Keratinocyte (primary cell): ENCODE results near the gene KAT2B. TPM values are rescaled to one million over a fixed set of nuclear protein-coding genes. Genes with fewer than 3 reads are reported as not detected.

Source experiments
- DNase-seq: peaks from one replicate; pipeline ENCODE4 v3.0.0-alpha.2; 2011; ENCODE audit warnings: low read depth, missing footprints, low spot score
- FAIRE-seq: peaks from 2 replicates; lab custom pipeline; 2011; peaks lifted over from hg19 to GRCh38; lab: Jason Lieb, UNC
- H2AFZ ChIP-seq: 2 replicates; pipeline ENCODE4 v1.6.0; 2012; ENCODE audit warnings: low read length, control low read depth, inconsistent platforms; ENCODE audit not compliant: control insufficient read depth
- H3K27ac ChIP-seq: 2 replicates; pipeline ENCODE4 v1.5.1; 2011; ENCODE audit warnings: low read length; ENCODE audit not compliant: control insufficient read depth, insufficient read depth
- H3K27me3 ChIP-seq: 3 replicates; pipeline ENCODE4 v1.6.0; 2011; ENCODE audit warnings: low read length; ENCODE audit not compliant: control insufficient read depth, insufficient read depth; ENCODE audit errors: extremely low read depth
- H3K36me3 ChIP-seq, 2 experiments: 2 replicates in 1 of 2; 3 replicates in 1 of 2; pipeline ENCODE4 v1.5.1; 2011; ENCODE audit warnings: low read length in 2 of 2, mild to moderate bottlenecking in 1 of 2; ENCODE audit not compliant: control insufficient read depth in 2 of 2, insufficient read depth in 2 of 2; ENCODE audit errors: extremely low read depth in 1 of 2
- H3K4me1 ChIP-seq: 3 replicates; pipeline ENCODE4 v1.5.1; 2011; ENCODE audit warnings: low read length; ENCODE audit not compliant: control insufficient read depth, insufficient read depth; ENCODE audit errors: extremely low read depth
- H3K4me2 ChIP-seq: 3 replicates; pipeline ENCODE4 v1.6.0; 2011; ENCODE audit warnings: low read depth, low read length; ENCODE audit not compliant: control insufficient read depth, insufficient read depth; ENCODE audit errors: extremely low read depth
- H3K4me3 ChIP-seq, 3 experiments: fragments of 200-600 bp in 1 of 3; sonication (generic) in 1 of 3; 2 replicates in 2 of 3; 3 replicates in 1 of 3; pipeline ENCODE4 v1.5.1; 2011 to 2016; ENCODE audit warnings: low read length in 3 of 3, mild to moderate bottlenecking in 3 of 3, control low read depth in 2 of 3, inconsistent platforms in 1 of 3, low read depth in 1 of 3, mixed read lengths in 1 of 3, mixed run types in 1 of 3, moderate library complexity in 1 of 3; ENCODE audit not compliant: control insufficient read depth in 2 of 3, insufficient read depth in 2 of 3; ENCODE audit errors: extremely low read depth in 1 of 3
- H3K79me2 ChIP-seq: 2 replicates; pipeline ENCODE4 v1.6.0; 2012; ENCODE audit warnings: low read length; ENCODE audit not compliant: control insufficient read depth, insufficient read depth
- H3K9ac ChIP-seq: 3 replicates; pipeline ENCODE4 v1.6.0; 2011; ENCODE audit warnings: low read length; ENCODE audit not compliant: control insufficient read depth, insufficient read depth; ENCODE audit errors: extremely low read depth
- H3K9me1 ChIP-seq: 3 replicates; pipeline ENCODE4 v1.6.0; 2011; ENCODE audit warnings: low read length; ENCODE audit not compliant: control insufficient read depth, insufficient read depth; ENCODE audit errors: extremely low read depth
- H3K9me3 ChIP-seq: 2 replicates; pipeline ENCODE4 v1.5.1; 2012; ENCODE audit warnings: low read depth, low read length; ENCODE audit not compliant: control insufficient read depth
- H4K20me1 ChIP-seq: 3 replicates; pipeline ENCODE4 v1.6.0; 2011; ENCODE audit warnings: low read length; ENCODE audit not compliant: control insufficient read depth, insufficient read depth; ENCODE audit errors: extremely low read depth
- CTCF ChIP-seq, 3 experiments: IDR thresholded peaks in 1 of 3; conservative IDR thresholded peaks in 1 of 3; optimal IDR thresholded peaks in 1 of 3; 2 replicates in 2 of 3; 3 replicates in 1 of 3; pipeline versions ENCODE3 to v1.5.1; 2011; ENCODE audit warnings: low read length in 3 of 3, mild to moderate bottlenecking in 3 of 3, moderate library complexity in 2 of 3, control low read depth in 1 of 3, inconsistent platforms in 1 of 3; ENCODE audit not compliant: insufficient read depth in 2 of 3; ENCODE audit errors: extremely low read depth in 1 of 3
- EZH2 ChIP-seq: IDR thresholded peaks from one replicate; pipeline ENCODE4 v1.6.1; 2012; ENCODE audit warnings: inconsistent platforms, mild to moderate bottlenecking, low read length, moderate library complexity
- dilution Hi-C: fragments of 300-500 bp; cut with MboI; formaldehyde crosslinking; loops from one replicate; pipeline ENCODE4 v1.7.0; 2020; ENCODE audit warnings: low sequenced_read_pairs; ENCODE audit not compliant: extremely low pct_ligation_motif_present
- polyA plus RNA-seq, 5 experiments: library from polyadenylated mRNA; depleted of rRNA in 3 of 5; stranded (reverse) in 3 of 5; stranded (forward) in 1 of 5; unstranded in 1 of 5; fragments of >200 nt; gene quantifications; 1 replicate in 1 of 5; 2 replicates in 3 of 5; 3 replicates in 1 of 5; pipeline versions ENCODE4 v1.2.1 to v1.2.3, GENCODE V29; 2011 to 2012; ENCODE audit warnings: missing spikeins in 2 of 5, low read depth in 1 of 5, low replicate concordance in 1 of 5

KAT2B gene
- polyA plus RNA-seq, 1 donor (not counting 4 experiments of a cell fraction or from before 2014, with no cell fraction given) = 4.6 TPM

GRCh38 chr3:20128358-20128757, 88.1 kb downstream of the KAT2B start:
- H3K4me3 ChIP-seq = no peak overlapping the region
- no peaks in the 10 kb centered on the region for H3K4me1 ChIP-seq
- H3K9me3 ChIP-seq = no peaks in the 10 kb centered on the region
- no peaks in the 10 kb centered on the region for H3K79me2 ChIP-seq
- no peak for FAIRE-seq
- no peaks in the 10 kb centered on the region for H3K27me3 ChIP-seq
- no peak overlapping the region for H3K9ac ChIP-seq
- dilution Hi-C loops = no loop called here
- DNase-seq = no peak
- H2AFZ ChIP-seq = no peak overlapping the region
- H3K4me2 ChIP-seq = no peak overlapping the region
- no peak overlapping the region for H3K27ac ChIP-seq
- H3K9me1 ChIP-seq = no peaks in the 10 kb centered on the region
- H4K20me1 ChIP-seq = no peaks in the 10 kb centered on the region
- no peak for TF ChIP-seq EZH2
- TF ChIP-seq CTCF (optimal IDR thresholded peaks at IDR 0.05 in 1 of 3, IDR thresholded peaks at IDR 0.05 in 1 of 3, conservative IDR thresholded peaks at IDR 0.05 in 1 of 3; ENCODE audit: extremely low read depth in 1 of 3, insufficient read depth in 2 of 3, low read length in 3 of 3) = no peak
- no peaks in the 10 kb centered on the region for H3K36me3 ChIP-seq

GRCh38 chr3:20130106-20130505, 89.9 kb downstream of the KAT2B start:
- no peaks in the 10 kb centered on the region for H3K9me1 ChIP-seq
- dilution Hi-C loops = no loop called here
- H3K27ac ChIP-seq = no peak overlapping the region
- H3K27me3 ChIP-seq = no peaks in the 10 kb centered on the region
- no peaks in the 10 kb centered on the region for H3K4me1 ChIP-seq
- H3K79me2 ChIP-seq = no peaks in the 10 kb centered on the region
- H3K9ac ChIP-seq = no peak overlapping the region
- no peaks in the 10 kb centered on the region for H3K9me3 ChIP-seq
- no peaks in the 10 kb centered on the region for H4K20me1 ChIP-seq
- DNase-seq (no peak), FAIRE-seq (no peak)
- no peak for TF ChIP-seq EZH2
- H3K4me3 ChIP-seq = no peak overlapping the region
- H3K36me3 ChIP-seq = no peaks in the 10 kb centered on the region
- no peak overlapping the region for H2AFZ ChIP-seq
- no peak overlapping the region for H3K4me2 ChIP-seq

- no peak overlapping the region for H3K27ac ChIP-seq
- dilution Hi-C loops = no loop called here
- TF ChIP-seq CTCF (optimal IDR thresholded peaks at IDR 0.05 in 1 of 3, IDR thresholded peaks at IDR 0.05 in 1 of 3, conservative IDR thresholded peaks at IDR 0.05 in 1 of 3; ENCODE audit: extremely low read depth in 1 of 3, insufficient read depth in 2 of 3, low read length in 3 of 3) (no peak), EZH2 (no peak)
Observed at GRCh38 chr3:20136231-20136630, 96.0 kb downstream of the KAT2B start.

More at GRCh38 chr3:20136231-20136630, 96.0 kb downstream of the KAT2B start:
- Histone ChIP-seq H3K79me2 (no peaks in the 10 kb centered on the region), H3K4me3 (no peak overlapping the region), H4K20me1 (no peaks in the 10 kb centered on the region), H3K9me3 (no peaks in the 10 kb centered on the region), H3K4me1 (no peaks in the 10 kb centered on the region), H3K4me2 (no peak overlapping the region), H2AFZ (no peak overlapping the region), H3K9ac (no peak overlapping the region), H3K9me1 (no peaks in the 10 kb centered on the region), H3K36me3 (no peaks in the 10 kb centered on the region), H3K27me3 (no peaks in the 10 kb centered on the region)
- no peak for DNase-seq
- no peak for FAIRE-seq
